Neuronal stem cell (in vitro differentiated cells): ENCODE measurements around the gene SOX8.

Experiments
- DNase-seq: peaks from one replicate; pipeline ENCODE4 v3.0.0-alpha.2; 2013; ENCODE audit warnings: low spot score
- H2AFZ ChIP-seq: one replicate; pipeline ENCODE4 v1.6.1; 2013; ENCODE audit warnings: mild to moderate bottlenecking, low read length, inconsistent platforms
- H2AK5ac ChIP-seq: 2 replicates; pipeline ENCODE4 v1.6.1; 2013; ENCODE audit warnings: low read depth, mild to moderate bottlenecking, inconsistent platforms, low read length, moderate library complexity, mixed read lengths
- H2BK120ac ChIP-seq: 2 replicates; pipeline ENCODE4 v1.6.1; 2013; ENCODE audit warnings: low read depth, mild to moderate bottlenecking, inconsistent platforms, low read length, moderate library complexity, mixed read lengths
- H2BK12ac ChIP-seq: one replicate; pipeline ENCODE4 v1.6.1; 2013; ENCODE audit warnings: low read length, inconsistent platforms
- H2BK15ac ChIP-seq: 2 replicates; pipeline ENCODE4 v1.6.1; 2013; ENCODE audit warnings: mild to moderate bottlenecking, low read length, inconsistent platforms, mixed read lengths
- H2BK5ac ChIP-seq: one replicate; pipeline ENCODE4 v1.6.1; 2013; ENCODE audit warnings: inconsistent platforms, mild to moderate bottlenecking, low read length, moderate library complexity
- H3K14ac ChIP-seq: one replicate; pipeline ENCODE4 v1.6.1; 2013; ENCODE audit warnings: low read length, inconsistent platforms
- H3K18ac ChIP-seq: 2 replicates; pipeline ENCODE4 v1.6.1; 2013; ENCODE audit warnings: low read length, inconsistent platforms
- H3K23ac ChIP-seq: 2 replicates; pipeline ENCODE4 v1.6.1; 2013; ENCODE audit warnings: low read depth, mild to moderate bottlenecking, mixed read lengths, low read length, inconsistent platforms; ENCODE audit not compliant: poor library complexity
- H3K27ac ChIP-seq: replicated peaks from 3 replicates; pipeline ENCODE4 v1.5.1; 2013; ENCODE audit warnings: low read length, inconsistent platforms
- H3K27me3 ChIP-seq, 3 experiments: 2 replicates each; pipeline ENCODE4 v1.6.1; 2013; ENCODE audit warnings: low read length in 3 of 3, mild to moderate bottlenecking in 2 of 3, inconsistent platforms in 1 of 3, low read depth in 1 of 3, mixed read lengths in 1 of 3, moderate library complexity in 1 of 3; ENCODE audit not compliant: control insufficient read depth in 3 of 3, insufficient read depth in 3 of 3
- H3K36me3 ChIP-seq, 2 donors: replicated peaks in 1 of 2; 2 replicates each; pipeline ENCODE4 v1.6.1; 2013; ENCODE audit warnings: low read length in 2 of 2; ENCODE audit not compliant: control insufficient read depth in 2 of 2, insufficient read depth in 2 of 2
- H3K4ac ChIP-seq: 2 replicates; pipeline ENCODE4 v1.6.1; 2013; ENCODE audit warnings: inconsistent platforms, mild to moderate bottlenecking, low read length, moderate library complexity
- H3K4me1 ChIP-seq, 2 donors: 1 replicate in 1 of 2; 2 replicates in 1 of 2; pipeline ENCODE4 v1.6.1; 2013; ENCODE audit warnings: low read length in 2 of 2, low read depth in 1 of 2; ENCODE audit not compliant: control insufficient read depth in 2 of 2, insufficient read depth in 1 of 2
- H3K4me2 ChIP-seq: one replicate; pipeline ENCODE4 v1.6.1; 2013; ENCODE audit warnings: mild to moderate bottlenecking, low read length, inconsistent platforms; ENCODE audit not compliant: insufficient read depth, poor library complexity, severe bottlenecking
- H3K4me3 ChIP-seq, 2 donors: 2 replicates each; pipeline ENCODE4 v1.5.1; 2013; ENCODE audit warnings: low read length in 2 of 2, mild to moderate bottlenecking in 2 of 2, inconsistent platforms in 1 of 2, moderate library complexity in 1 of 2
- H3K79me1 ChIP-seq: one replicate; pipeline ENCODE4 v1.6.1; 2013; ENCODE audit warnings: low read depth, mild to moderate bottlenecking, inconsistent platforms, low read length, moderate library complexity
- H3K9ac ChIP-seq: one replicate; pipeline ENCODE4 v1.6.1; 2013; ENCODE audit warnings: mild to moderate bottlenecking, low read depth, low read length, inconsistent platforms; ENCODE audit not compliant: poor library complexity
- H3K9me3 ChIP-seq, 2 donors: replicated peaks in 1 of 2; 2 replicates each; pipeline versions ENCODE3 to v1.6.1; 2013; ENCODE audit warnings: low read length in 2 of 2, mild to moderate bottlenecking in 2 of 2, inconsistent platforms in 1 of 2, low read depth in 1 of 2, mixed read lengths in 1 of 2, moderate library complexity in 1 of 2; ENCODE audit not compliant: control insufficient read depth in 2 of 2, insufficient read depth in 1 of 2
- H4K8ac ChIP-seq: one replicate; pipeline ENCODE4 v1.6.1; 2013; ENCODE audit warnings: low read depth, mild to moderate bottlenecking, inconsistent platforms, low read length, moderate library complexity
- H4K91ac ChIP-seq: one replicate; pipeline ENCODE4 v1.6.1; 2013; ENCODE audit warnings: low read length, low read depth, mild to moderate bottlenecking, inconsistent platforms; ENCODE audit not compliant: poor library complexity
- WGBS, 2 donors: extraction: QIAGEN DNeasy Blood & Tissue Kit; methylation state at CpG; one replicate each; pipeline ENCODE4 v1.1.7; 2013; ENCODE audit warnings: missing lambda C conversion rate in 2 of 2, mixed read lengths in 1 of 2; ENCODE audit not compliant: insufficient read length in 2 of 2, insufficient replicate concordance in 1 of 2; ENCODE audit errors: extremely low coverage in 2 of 2; 5-methylcytosine and 5-hydroxymethylcytosine counted together

The SOX8 gene

GRCh38 chr16:1010251-1010650, 28.7 kb downstream of the SOX8 start:
- Histone ChIP-seq H3K9me3 (no peaks in the 10 kb centered on the region), H3K27me3 (peaks cover 0 to 61% (median 0%) of the 10 kb centered on the region in 3 experiments), H2BK12ac (peak overlapping the region; percentile 100), H3K9ac (peak overlapping the region; percentile 60), H3K14ac (peak overlapping the region; percentile 49), H3K18ac (peak overlapping the region; percentile 88), H3K4me3 (no peak overlapping the region), H2BK120ac (peak overlapping the region; percentile 61), H3K79me1 (no peaks in the 10 kb centered on the region), H2BK5ac (peak overlapping the region; percentile 87), H4K8ac (peak overlapping the region; percentile 17), H3K4me1 (peaks cover 7 to 14% of the 10 kb centered on the region in 2 donors), H3K27ac (no peak overlapping the region), H3K36me3 (no peaks in the 10 kb centered on the region), H2AK5ac (peak overlapping the region; percentile 99), H4K91ac (no peak overlapping the region), H2AFZ (peak overlapping the region; percentile 75), H3K4me2 (no peak overlapping the region), H3K23ac (peak overlapping the region; percentile 80), H3K4ac (peak overlapping the region; percentile 84), H2BK15ac (peak overlapping the region; percentile 96)
- DNase-seq = no peak
- WGBS, 2 donors = no CpG with 5 or more reads among the region's 20 CpGs

- peak overlapping the region; percentile 44 for H3K9ac ChIP-seq
- no peaks in the 10 kb centered on the region for H3K36me3 ChIP-seq
- no peak overlapping the region for H4K8ac ChIP-seq
- no peak for DNase-seq
- H3K4ac ChIP-seq = peak overlapping the region; percentile 84
- peak overlapping the region; percentile 75 for H2AFZ ChIP-seq
- H2BK12ac ChIP-seq = peak overlapping the region; percentile 100
- H2AK5ac ChIP-seq = peak overlapping the region; percentile 99
- H3K4me2 ChIP-seq = no peak overlapping the region
- H3K14ac ChIP-seq = peak overlapping the region; percentile 49
- peaks cover 6 to 14% of the 10 kb centered on the region in 2 donors for H3K4me1 ChIP-seq
- no CpG with 5 or more reads among the region's 16 CpGs for WGBS, 2 donors
- peak overlapping the region; percentile 53 for H4K91ac ChIP-seq
- no peak overlapping the region for H3K27ac ChIP-seq
- H2BK120ac ChIP-seq = peak overlapping the region; percentile 72
- H3K9me3 ChIP-seq = no peaks in the 10 kb centered on the region
- peak overlapping the region; percentile 95 for H3K23ac ChIP-seq
- H2BK15ac ChIP-seq = peak overlapping the region; percentile 96
- H3K4me3 ChIP-seq = peak overlapping the region in 1 of 2 donors; percentile 43
- peak overlapping the region; percentile 87 for H2BK5ac ChIP-seq
- no peaks in the 10 kb centered on the region for H3K79me1 ChIP-seq
- H3K18ac ChIP-seq = peak overlapping the region; percentile 88
- H3K27me3 ChIP-seq = peaks cover 0 to 61% (median 0%) of the 10 kb centered on the region in 3 experiments
Measured at GRCh38 chr16:1010815-1011214, 29.2 kb downstream of the SOX8 start.

GRCh38 chr16:1011316-1012082, 29.9 kb downstream of the SOX8 start:
- no peaks in the 10 kb centered on the region for H3K36me3 ChIP-seq
- peak overlapping the region; percentile 95 for H3K23ac ChIP-seq
- peak overlapping the region; percentile 96 for H2BK15ac ChIP-seq
- no peak overlapping the region for H3K4me3 ChIP-seq
- peak overlapping the region; percentile 72 for H4K91ac ChIP-seq
- H3K14ac ChIP-seq = peak overlapping the region; percentile 71
- no peak overlapping the region for H3K27ac ChIP-seq
- WGBS, 2 donors = no CpG with 5 or more reads among the region's 37 CpGs
- no peak overlapping the region for H4K8ac ChIP-seq
- no peak overlapping the region for H3K4ac ChIP-seq
- H3K4me2 ChIP-seq = no peak overlapping the region
- H2AFZ ChIP-seq = no peak overlapping the region
- H3K4me1 ChIP-seq = peaks cover 6 to 14% of the 10 kb centered on the region in 2 donors
- H3K9ac ChIP-seq = peak overlapping the region; percentile 60
- no peak for DNase-seq
- H3K79me1 ChIP-seq = no peaks in the 10 kb centered on the region
- H3K27me3 ChIP-seq = peaks cover 0 to 60% (median 0%) of the 10 kb centered on the region in 3 experiments
- peak overlapping the region; percentile 99 for H2AK5ac ChIP-seq
- peaks cover 0 to 3% of the 10 kb centered on the region in 2 donors for H3K9me3 ChIP-seq
- peak overlapping the region; percentile 87 for H2BK5ac ChIP-seq
- H3K18ac ChIP-seq = peak overlapping the region; percentile 88
- no peak overlapping the region for H2BK120ac ChIP-seq
- peak overlapping the region; percentile 100 for H2BK12ac ChIP-seq

GRCh38 chr16:1012135-1012534, 30.6 kb downstream of the SOX8 start:
- no CpG with 5 or more reads among the region's 19 CpGs for WGBS, 2 donors
- DNase-seq = no peak

More at GRCh38 chr16:1012135-1012534, 30.6 kb downstream of the SOX8 start:
- Histone ChIP-seq H3K4me2 (no peak overlapping the region), H3K36me3 (no peaks in the 10 kb centered on the region), H4K91ac (peak overlapping the region; percentile 72), H3K79me1 (no peaks in the 10 kb centered on the region), H2BK5ac (peak overlapping the region; percentile 87), H3K4me3 (no peak overlapping the region), H3K4ac (no peak overlapping the region), H3K9me3 (peaks cover 0 to 3% of the 10 kb centered on the region in 2 donors), H2AFZ (no peak overlapping the region), H2BK12ac (no peak overlapping the region), H2BK15ac (peak overlapping the region; percentile 96), H2AK5ac (peak overlapping the region; percentile 99), H3K23ac (peak overlapping the region; percentile 95), H3K27ac (no peak overlapping the region), H3K27me3 (peaks cover 0 to 56% (median 0%) of the 10 kb centered on the region in 3 experiments), H3K9ac (no peak overlapping the region), H2BK120ac (peak overlapping the region; percentile 91), H3K14ac (peak overlapping the region; percentile 71), H4K8ac (no peak overlapping the region), H3K4me1 (peaks cover 6 to 14% of the 10 kb centered on the region in 2 donors), H3K18ac (peak overlapping the region; percentile 87)
